Stimulated activated CD4-positive, alpha-beta T cell treated with anti-CD3 and anti-CD28 coated beads, Interleukin-4, amount 100 ng/mL, for 4 hours (primary cell): ENCODE measurements around the gene PSMA3.

Experiments used
- DNase-seq, 2 experiments: peaks; one replicate each; pipeline ENCODE4 v3.0.0-alpha.2; 2020

Gene PSMA3

GRCh38 chr14:58299401-58300330 lies 55.0 kb downstream of the PSMA3 start:
- DNase-seq, result no peak

- DNase-seq, result no peak
These were observed 56.8 kb downstream of the PSMA3 start for GRCh38 chr14:58301416-58301815.

- no peak for DNase-seq
These were observed 61.1 kb downstream of the PSMA3 start for GRCh38 chr14:58305730-58306129.

GRCh38 chr14:58307597-58308316 lies 63.1 kb downstream of the PSMA3 start:
- DNase-seq, result no peak

- DNase-seq, result no peak
These were observed 64.4 kb downstream of the PSMA3 start for GRCh38 chr14:58309086-58309485.

- no peak for DNase-seq
These were observed 69.1 kb downstream of the PSMA3 start for GRCh38 chr14:58313699-58314098.

GRCh38 chr14:58315606-58316005 lies 71.0 kb downstream of the PSMA3 start:
- DNase-seq, result no peak
